ENCODE measurements around the gene GOLGB1. TPM values are rescaled to one million over a fixed set of nuclear protein-coding genes. Genes with fewer than 3 reads are reported as not detected.

GOLGB1 gene
- total and polyA plus RNA-seq, 10 of the 15 experiments (the other 5 are each of a cell fraction or from before 2014, with no cell fraction given): 7.4 to 34.5 (median 21.8) TPM

GRCh38 chr3:121642601-121643314 lies 106.8 kb downstream of the GOLGB1 start (continued):
- TF ChIP-seq, protein P1, sequence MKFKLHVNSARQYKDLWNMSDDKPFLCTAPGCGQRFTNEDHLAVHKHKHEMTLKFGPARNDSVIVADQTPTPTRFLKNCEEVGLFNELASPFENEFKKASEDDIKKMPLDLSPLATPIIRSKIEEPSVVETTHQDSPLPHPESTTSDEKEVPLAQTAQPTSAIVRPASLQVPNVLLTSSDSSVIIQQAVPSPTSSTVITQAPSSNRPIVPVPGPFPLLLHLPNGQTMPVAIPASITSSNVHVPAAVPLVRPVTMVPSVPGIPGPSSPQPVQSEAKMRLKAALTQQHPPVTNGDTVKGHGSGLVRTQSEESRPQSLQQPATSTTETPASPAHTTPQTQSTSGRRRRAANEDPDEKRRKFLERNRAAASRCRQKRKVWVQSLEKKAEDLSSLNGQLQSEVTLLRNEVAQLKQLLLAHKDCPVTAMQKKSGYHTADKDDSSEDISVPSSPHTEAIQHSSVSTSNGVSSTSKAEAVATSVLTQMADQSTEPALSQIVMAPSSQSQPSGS (IDR thresholded peaks at IDR 0.05; ENCODE audit: low read length): no peak

DNA sequence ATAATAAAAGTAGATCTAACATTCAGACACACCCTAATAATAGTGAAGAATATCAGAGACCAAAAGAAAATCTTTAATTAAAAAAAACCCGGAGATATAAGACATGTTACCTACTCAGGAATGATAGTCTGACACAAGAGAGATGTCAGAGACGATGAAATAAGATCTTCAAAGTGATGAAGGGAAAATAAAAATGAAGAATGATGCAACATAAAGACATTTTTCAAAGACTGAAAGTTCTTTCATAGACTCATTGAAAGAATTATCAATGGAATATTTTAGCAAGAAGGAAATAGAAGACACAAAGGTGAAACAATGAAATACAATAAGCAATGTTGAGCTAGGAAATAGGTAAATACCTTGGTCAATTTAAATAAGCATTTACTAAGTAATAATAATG lies 108.4 kb downstream of the GOLGB1 start:
- no peaks in the 10 kb centered on the region for H3K9me3 ChIP-seq (replicated peaks; ENCODE audit: control insufficient read depth, insufficient read depth, low read length)
- FAIRE-seq (no peak), DNase-seq (ENCODE audit: low read depth, low spot score) (no peak), ATAC-seq (no peak)
- no peak overlapping the region for H3K4me3 ChIP-seq
- SMC1A ChIA-PET (ENCODE audit: uncharacterized antibody, unreplicated experiment): interaction anchor here (0.5 to 1.2 kb wide), 2 partner anchors 10 to 150 kb away, joined by 3 read pairs; no protein-coding TSS in a partner anchor
- no peaks in the 10 kb centered on the region for H4K20me1 ChIP-seq (ENCODE audit: control insufficient read depth, insufficient read depth)
- H3K4me2 ChIP-seq (ENCODE audit: control insufficient read depth, insufficient read depth): no peak overlapping the region
- no peak overlapping the region for H3K27ac ChIP-seq (ENCODE audit: control insufficient read depth, insufficient read depth)
- H3K36me3 ChIP-seq (ENCODE audit: control insufficient read depth in 2 of 2, insufficient read depth in 2 of 2, low read length in 1 of 2): peaks cover 13 to 35% of the 10 kb centered on the region in 2 experiments
- 95% methylated on average over 2 of the region's 2 CpGs for WGBS (ENCODE audit: insufficient coverage, insufficient replicate concordance, low lambda C conversion rate, missing lambda C conversion rate)
- POLR2A ChIA-PET: interaction anchor here (0.7 kb wide), 1 partner anchor 1178 kb away, joined by 4 read pairs; no protein-coding TSS in a partner anchor
- no peak for TF ChIP-seq TCF7 (IDR thresholded peaks at IDR 0.05; ENCODE audit: borderline replicate concordance)
- TF ChIP-seq NRF1 (conservative IDR thresholded peaks at IDR 0.05; ENCODE audit: low read depth, low read length): no peak
- no peak for TF ChIP-seq POLR2A (IDR thresholded peaks at IDR 0.05; ENCODE audit: low read depth, low read length)
- CTCF ChIA-PET: no interaction called here
- in situ Hi-C loops (cut with MboI) (no loop called here), intact Hi-C loops (cut with micrococcal nuclease; ENCODE audit: unreplicated experiment) (no loop called here)
- no peak overlapping the region for H3K9ac ChIP-seq (ENCODE audit: control insufficient read depth, insufficient read depth, low read length)
- RAD21 ChIA-PET (ENCODE audit: unreplicated experiment): no interaction called here
- H2AFZ ChIP-seq (ENCODE audit: control insufficient read depth, low read depth, low read length): no peak overlapping the region
- BruUV-seq (replicated peaks): no TSS peak
- H3K4me1 ChIP-seq (ENCODE audit: control insufficient read depth, insufficient read depth, low read length): no peaks in the 10 kb centered on the region
- H3K27me3 ChIP-seq (replicated peaks in 1 of 2; ENCODE audit: control insufficient read depth in 2 of 2, insufficient read depth in 2 of 2, low read length in 1 of 2): no peaks in the 10 kb centered on the region
- no peaks in the 10 kb centered on the region for H3K79me2 ChIP-seq (ENCODE audit: control insufficient read depth, insufficient read depth, low read length)

All from GM12878 (cell line).